Mesothelial cell of epicardium (in vitro differentiated cells): Measurements from ENCODE around the gene CCDC154. TPM values are rescaled to one million over a fixed set of nuclear protein-coding genes. Genes with fewer than 3 reads are reported as not detected.

Experiments
- DNase-seq, 2 experiments: peaks; one replicate each; pipeline ENCODE4 v3.0.0; 2021; ENCODE audit warnings: low spot score in 2 of 2; ENCODE audit not compliant: unreplicated experiment in 2 of 2
- H3K27ac Mint-ChIP-seq: 2 replicates; pipeline ENCODE4 v1.8.0; 2021; ENCODE audit warnings: mixed read lengths
- H3K27me3 Mint-ChIP-seq: 2 replicates; pipeline ENCODE4 v1.8.0; 2021; ENCODE audit warnings: low read depth, mixed read lengths
- H3K36me3 Mint-ChIP-seq: 2 replicates; pipeline ENCODE4 v1.8.0; 2021; ENCODE audit warnings: mixed read lengths
- H3K4me1 Mint-ChIP-seq: 2 replicates; pipeline ENCODE4 v1.8.0; 2021; ENCODE audit warnings: mixed read lengths
- H3K4me3 Mint-ChIP-seq: 2 replicates; pipeline ENCODE4 v1.8.0; 2021; ENCODE audit warnings: mild to moderate bottlenecking, moderate library complexity, mixed read lengths
- H3K9me3 Mint-ChIP-seq: 2 replicates; pipeline ENCODE4 v1.8.0; 2021; ENCODE audit warnings: mixed read lengths
- CTCF ChIP-seq: fragments of 200-600 bp; sonication (generic); IDR thresholded peaks from one replicate; pipeline ENCODE4 v1.5.0; 2021; ENCODE audit warnings: antibody characterized with exemption; ENCODE audit not compliant: unreplicated experiment
- total RNA-seq: library from RNA; stranded (reverse); gene quantifications from 3 replicates; pipeline ENCODE4 v1.2.1, GENCODE V29; 2021

CCDC154 gene
- total RNA-seq, 1 donor from 2014 or later: 5.6 TPM

GRCh38 chr16:1450218-1450617 lies 5.9 kb upstream of the CCDC154 start:
- H3K4me1 Mint-ChIP-seq: no peaks in the 10 kb centered on the region
- no peak overlapping the region for H3K27ac Mint-ChIP-seq
- no peaks in the 10 kb centered on the region for H3K9me3 Mint-ChIP-seq
- no peak overlapping the region for H3K4me3 Mint-ChIP-seq
- no peak for TF ChIP-seq CTCF
- H3K27me3 Mint-ChIP-seq: no peaks in the 10 kb centered on the region
- no peak for DNase-seq
- H3K36me3 Mint-ChIP-seq: peaks cover 6% of the 10 kb centered on the region

GRCh38 chr16:1449201-1449788 lies 4.9 kb upstream of the CCDC154 start:
- TF ChIP-seq CTCF: no peak
- H3K4me3 Mint-ChIP-seq: no peak overlapping the region
- H3K4me1 Mint-ChIP-seq: no peaks in the 10 kb centered on the region
- peaks cover 6% of the 10 kb centered on the region for H3K36me3 Mint-ChIP-seq
- no peak overlapping the region for H3K27ac Mint-ChIP-seq
- H3K27me3 Mint-ChIP-seq: no peaks in the 10 kb centered on the region
- no peaks in the 10 kb centered on the region for H3K9me3 Mint-ChIP-seq
- no peak for DNase-seq

GRCh38 chr16:1448536-1449116 lies 4.3 kb upstream of the CCDC154 start:
- peaks cover 6% of the 10 kb centered on the region for H3K36me3 Mint-ChIP-seq
- no peaks in the 10 kb centered on the region for H3K4me1 Mint-ChIP-seq
- no peaks in the 10 kb centered on the region for H3K27me3 Mint-ChIP-seq

GRCh38 chr16:1447965-1448364 lies 3.6 kb upstream of the CCDC154 start:
- Mint-ChIP-seq H3K9me3 (no peaks in the 10 kb centered on the region), H3K4me3 (no peak overlapping the region), H3K4me1 (no peaks in the 10 kb centered on the region), H3K27ac (no peak overlapping the region), H3K27me3 (no peaks in the 10 kb centered on the region), H3K36me3 (peaks cover 6% of the 10 kb centered on the region)
- DNase-seq: no peak
- no peak for TF ChIP-seq CTCF

More at GRCh38 chr16:1448536-1449116, 4.3 kb upstream of the CCDC154 start:
- TF ChIP-seq CTCF: no peak
- H3K4me3 Mint-ChIP-seq: no peak overlapping the region
- no peak for DNase-seq
- no peaks in the 10 kb centered on the region for H3K9me3 Mint-ChIP-seq
- no peak overlapping the region for H3K27ac Mint-ChIP-seq

GRCh38 chr16:1446296-1447080 lies 2.1 kb upstream of the CCDC154 start:
- TF ChIP-seq CTCF: no peak
- no peaks in the 10 kb centered on the region for H3K27me3 Mint-ChIP-seq
- no peak overlapping the region for H3K4me3 Mint-ChIP-seq
- H3K27ac Mint-ChIP-seq: no peak overlapping the region
- peaks cover 4% of the 10 kb centered on the region for H3K36me3 Mint-ChIP-seq
- no peaks in the 10 kb centered on the region for H3K9me3 Mint-ChIP-seq
- DNase-seq: no peak
- H3K4me1 Mint-ChIP-seq: no peaks in the 10 kb centered on the region
